RWPE1 (cell line): Measurements from ENCODE around the gene METTL1.

Source experiments
- CTCF ChIA-PET: fragments of 350-600 bp; sonication (Branson Sonifier 250); formaldehyde crosslinking; extraction: SDS; loops from one replicate; lab custom pipeline; 2021; lab: Yijun Ruan, JAX
- POLR2A ChIA-PET: fragments of 400-600 bp; formaldehyde crosslinking; extraction: SDS; loops from one replicate; lab custom pipeline; 2020; ENCODE audit warnings: antibody characterized with exemption; ENCODE audit not compliant: low non-redundant PET; lab: Yijun Ruan, JAX
- DNase-seq: peaks from one replicate; pipeline ENCODE4 v3.0.0; 2012; ENCODE audit warnings: low spot score
- H3K27ac ChIP-seq: fragments of 450-650 bp; 2 replicates; pipeline ENCODE4 v1.5.1; 2017
- TF ChIP-seq, protein P1 (sequence below): fragments of 450-650 bp; conservative IDR thresholded peaks from 2 replicates; pipeline ENCODE4 v1.5.1; 2017; ENCODE audit warnings: low read depth, mild to moderate bottlenecking

The METTL1 gene

DNA sequence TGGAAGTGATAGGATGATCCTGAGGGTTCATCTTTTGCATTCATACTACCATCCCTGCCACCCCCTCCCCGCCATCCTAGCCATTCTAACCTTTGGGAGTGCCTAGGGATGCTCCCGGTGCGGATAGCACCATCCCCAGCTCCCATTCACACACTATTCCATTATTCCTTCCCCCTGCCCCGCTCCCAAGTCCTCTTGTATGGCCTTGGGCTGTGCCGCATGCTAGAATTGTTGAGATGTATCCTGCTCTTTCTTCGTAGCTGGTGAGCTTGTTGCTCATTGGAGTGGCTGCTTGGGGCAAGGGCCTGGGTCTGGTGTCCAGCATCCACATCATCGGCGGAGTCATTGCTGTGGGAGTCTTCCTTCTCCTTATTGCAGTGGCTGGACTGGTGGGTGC lies 26.4 kb downstream of the METTL1 start:
- DNase-seq, result no peak
- ChIA-PET POLR2A (no interaction called here), CTCF (interaction anchor here (0.5 to 2.5 kb wide), 2 partner anchors 19 to 112 kb away, joined by 3 to 14 read pairs; no protein-coding TSS in a partner anchor)

DNA sequence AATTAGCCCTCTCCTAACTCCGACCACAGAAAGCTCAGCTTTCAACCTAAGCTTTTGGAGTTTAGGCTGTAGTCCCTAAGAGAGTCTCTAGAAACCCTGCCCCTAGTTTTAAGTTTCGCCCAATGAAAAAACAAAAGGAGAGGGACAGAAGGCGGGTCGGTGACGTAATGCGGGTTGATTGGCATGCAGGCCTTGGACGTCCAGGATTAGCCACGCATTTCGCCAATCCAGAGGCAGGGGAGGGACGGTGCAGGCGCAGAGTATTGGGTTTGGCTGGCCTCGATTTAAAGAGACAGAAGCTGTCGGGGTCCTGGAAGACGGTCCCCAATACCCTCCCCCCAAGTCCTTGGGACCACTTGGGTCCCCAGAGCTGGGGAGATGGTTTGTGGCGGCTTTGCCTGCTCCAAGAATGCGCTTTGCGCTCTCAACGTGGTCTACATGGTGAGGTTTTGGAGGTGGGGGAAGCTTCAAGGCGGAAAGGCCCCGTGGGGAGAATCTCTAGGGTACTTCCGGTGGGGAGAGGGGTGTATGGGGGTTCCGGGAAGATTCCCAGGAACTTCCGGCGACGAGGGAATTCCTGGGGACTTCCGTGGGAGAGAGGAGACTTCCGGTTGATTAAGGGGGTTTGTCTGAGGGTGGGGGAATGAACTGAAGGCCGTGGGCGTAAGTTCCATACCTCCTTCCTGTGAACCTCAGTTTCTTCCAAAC lies 27.0 kb downstream of the METTL1 start, which contains the start of gene TSPAN31:
Gene TSPAN31 (plus strand): TSS at position 263 of the 708 bp plus-strand sequence. CDS start 116 bp downstream, at position 379.
- ChIA-PET CTCF (interaction anchor here (0.5 to 2.5 kb wide), 3 partner anchors 19 to 111 kb away, joined by 3 to 14 read pairs (median 3); no protein-coding TSS in a partner anchor), POLR2A (interaction anchor here (0.5 to 0.7 kb wide), 3 partner anchors 88 to 227 kb away, joined by 5 read pairs; no protein-coding TSS in a partner anchor)
- H3K27ac ChIP-seq, result peak within 1 kb of the TSS; percentile 92
- DNase-seq, result peak; percentile 97
- TF ChIP-seq, protein P1, sequence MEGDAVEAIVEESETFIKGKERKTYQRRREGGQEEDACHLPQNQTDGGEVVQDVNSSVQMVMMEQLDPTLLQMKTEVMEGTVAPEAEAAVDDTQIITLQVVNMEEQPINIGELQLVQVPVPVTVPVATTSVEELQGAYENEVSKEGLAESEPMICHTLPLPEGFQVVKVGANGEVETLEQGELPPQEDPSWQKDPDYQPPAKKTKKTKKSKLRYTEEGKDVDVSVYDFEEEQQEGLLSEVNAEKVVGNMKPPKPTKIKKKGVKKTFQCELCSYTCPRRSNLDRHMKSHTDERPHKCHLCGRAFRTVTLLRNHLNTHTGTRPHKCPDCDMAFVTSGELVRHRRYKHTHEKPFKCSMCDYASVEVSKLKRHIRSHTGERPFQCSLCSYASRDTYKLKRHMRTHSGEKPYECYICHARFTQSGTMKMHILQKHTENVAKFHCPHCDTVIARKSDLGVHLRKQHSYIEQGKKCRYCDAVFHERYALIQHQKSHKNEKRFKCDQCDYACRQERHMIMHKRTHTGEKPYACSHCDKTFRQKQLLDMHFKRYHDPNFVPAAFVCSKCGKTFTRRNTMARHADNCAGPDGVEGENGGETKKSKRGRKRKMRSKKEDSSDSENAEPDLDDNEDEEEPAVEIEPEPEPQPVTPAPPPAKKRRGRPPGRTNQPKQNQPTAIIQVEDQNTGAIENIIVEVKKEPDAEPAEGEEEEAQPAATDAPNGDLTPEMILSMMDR, result no peak

More for the DNA sequence above, 26.4 kb downstream of the METTL1 start:
- TF ChIP-seq, protein P1, result no peak
- peak overlapping the region; percentile 92 for H3K27ac ChIP-seq

DNA sequence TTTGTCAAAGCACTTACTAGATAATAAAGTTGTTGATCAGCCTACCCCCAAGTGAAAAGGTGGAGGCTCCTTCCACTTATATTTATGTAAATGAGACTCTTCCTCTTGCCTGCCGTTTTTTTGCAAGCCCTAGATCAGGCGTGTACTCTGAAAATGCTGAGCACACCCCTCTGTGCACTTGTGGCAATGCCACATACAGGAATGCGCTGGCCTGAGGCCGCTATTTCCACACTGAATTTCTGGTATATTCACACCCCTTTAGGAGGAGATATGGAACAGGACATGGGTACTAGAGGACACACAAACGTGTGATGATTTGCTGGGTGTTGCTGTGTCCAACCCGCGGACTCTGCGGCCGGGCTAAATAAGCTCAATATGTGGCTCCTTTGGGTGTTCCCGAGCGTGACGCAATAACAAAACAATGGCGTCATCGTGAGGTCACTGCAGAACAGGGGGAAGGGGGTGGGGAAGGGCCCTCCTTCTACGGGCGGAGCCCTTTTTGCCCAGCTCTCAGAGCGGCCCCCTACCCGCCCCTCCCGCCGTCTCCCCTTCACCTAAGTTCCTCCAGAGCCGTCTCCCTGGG lies 27.6 kb downstream of the METTL1 start:
- TF ChIP-seq, protein P1, result no peak
- peak; percentile 88 for DNase-seq

DNA sequence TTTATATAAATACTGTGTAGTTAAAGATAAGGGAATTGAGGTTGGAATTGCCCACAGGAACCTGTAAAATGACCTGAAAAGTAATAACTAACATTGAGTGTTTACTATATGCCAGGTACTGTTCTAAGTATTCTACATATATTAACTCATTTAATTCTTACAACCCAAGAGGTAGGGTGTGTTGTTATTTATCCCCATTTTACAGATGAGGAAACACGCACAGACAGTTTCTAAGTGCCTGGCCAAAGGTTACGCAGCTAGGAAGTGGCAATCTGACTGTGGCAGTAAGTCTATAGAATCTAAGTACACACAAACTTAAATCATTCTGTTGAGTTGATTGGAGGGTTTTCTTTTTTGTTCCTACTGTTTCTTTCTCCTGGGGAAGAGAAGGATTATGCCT lies 28.1 kb downstream of the METTL1 start:
- TF ChIP-seq, protein P1, result no peak
- DNase-seq, result no peak
- ChIA-PET CTCF (interaction anchor here (0.7 to 2.5 kb wide), 2 partner anchors 18 to 43 kb away, joined by 4 to 14 read pairs; no protein-coding TSS in a partner anchor), POLR2A (no interaction called here)
- no peak overlapping the region for H3K27ac ChIP-seq

More for the DNA sequence above, 27.6 kb downstream of the METTL1 start:
- ChIA-PET POLR2A (interaction anchor here (0.5 to 0.7 kb wide), 3 partner anchors 89 to 226 kb away, joined by 5 read pairs; no protein-coding TSS in a partner anchor), CTCF (interaction anchor here (0.7 to 2.5 kb wide), 3 partner anchors 18 to 56 kb away, joined by 3 to 14 read pairs (median 4); no protein-coding TSS in a partner anchor)
- peak overlapping the region; percentile 92 for H3K27ac ChIP-seq

DNA sequence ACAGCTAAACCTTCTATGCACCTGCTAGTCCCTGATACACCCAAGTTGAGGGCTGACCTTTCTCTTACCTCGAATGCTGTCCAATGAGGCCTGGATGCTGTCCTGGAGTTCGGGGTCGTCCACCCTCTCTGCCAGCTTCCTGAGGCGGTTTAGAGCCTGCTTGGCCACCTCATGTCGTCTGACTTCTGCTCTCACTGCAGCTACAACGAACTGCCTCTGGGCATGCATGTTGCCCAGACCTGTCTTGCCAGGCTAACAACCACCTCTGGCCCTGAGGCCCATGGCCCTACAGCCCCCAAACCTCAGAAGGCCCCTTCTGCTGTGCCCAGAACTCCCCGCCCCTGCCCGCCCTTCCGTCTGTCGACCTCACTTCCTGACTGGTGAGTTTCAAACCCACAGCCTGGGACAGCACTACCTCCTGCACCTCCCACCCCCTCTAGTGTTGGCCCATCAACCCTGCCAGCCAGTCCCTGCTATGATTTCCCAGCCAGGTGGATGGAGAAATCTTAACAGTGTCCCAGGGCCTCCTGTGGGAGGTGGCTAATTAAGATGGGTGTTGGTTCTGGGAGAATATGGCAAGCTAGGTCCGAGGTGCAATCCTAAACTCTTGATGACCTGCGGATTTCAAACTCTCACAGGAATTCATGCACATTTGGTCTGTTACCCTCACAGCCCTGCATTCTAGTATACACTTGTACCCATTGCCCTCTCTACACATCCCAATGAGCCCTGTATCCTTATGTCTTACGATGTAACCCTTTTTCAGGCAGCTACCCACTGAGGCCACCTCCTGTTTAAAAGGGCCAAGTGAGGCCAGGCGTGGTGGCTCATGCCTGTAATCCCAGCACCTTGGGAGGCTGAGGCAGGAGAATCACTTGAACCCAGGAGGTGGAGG lies 29.8 kb downstream of the METTL1 start:
- ChIA-PET POLR2A (interaction anchor here (0.5 to 0.6 kb wide), 2 partner anchors 51 to 219 kb away, joined by 3 read pairs; no protein-coding TSS in a partner anchor), CTCF (interaction anchor here (0.7 kb wide), 1 partner anchor 185 kb away, joined by 3 read pairs; no protein-coding TSS in a partner anchor)
- H3K27ac ChIP-seq, result no peak overlapping the region
- DNase-seq, result no peak
- TF ChIP-seq, protein P1, result no peak
